HG02870 (cell line): ENCODE results near the gene L1TD1.
"Not testable (repeated sequence)": the region's sequence is repeated elsewhere in the genome, so short reads cannot be mapped to it uniquely, and the experiment has no call there.

Experiments used
- ATAC-seq: cut with Tn5 transposase; IDR thresholded peaks from one replicate; pipeline ENCODE4 v1.9.1; 2021; ENCODE audit warnings: mild to moderate bottlenecking, moderate library complexity; ENCODE audit not compliant: unreplicated experiment

Gene L1TD1

GRCh38 chr1:62198069-62198780 lies 3.6 kb downstream of the L1TD1 start:
- no peak for ATAC-seq

- ATAC-seq = no peak
These were observed 4.1 kb downstream of the L1TD1 start for GRCh38 chr1:62198781-62199125.

- no peak for ATAC-seq
These were observed 12.5 kb downstream of the L1TD1 start for GRCh38 chr1:62207187-62207586.

- no peak for ATAC-seq
These were observed 13.4 kb downstream of the L1TD1 start for GRCh38 chr1:62208087-62208486.

GRCh38 chr1:62208970-62209369 lies 14.3 kb downstream of the L1TD1 start:
- no peak for ATAC-seq

- ATAC-seq = no peak
These were observed 15.4 kb downstream of the L1TD1 start for GRCh38 chr1:62209931-62210595.

- ATAC-seq = no peak
These were observed 16.3 kb downstream of the L1TD1 start for GRCh38 chr1:62210960-62211359.

- no peak for ATAC-seq
These were observed 17.8 kb downstream of the L1TD1 start for GRCh38 chr1:62212411-62212810.

GRCh38 chr1:62213075-62213914 lies 18.6 kb downstream of the L1TD1 start:
- ATAC-seq = no peak

- no peak for ATAC-seq
These were observed 24.0 kb downstream of the L1TD1 start for GRCh38 chr1:62218604-62219003.

- not testable (repeated sequence) for ATAC-seq
These were observed 25.8 kb downstream of the L1TD1 start for GRCh38 chr1:62220456-62220855.

- no peak for ATAC-seq
These were observed 26.5 kb downstream of the L1TD1 start for GRCh38 chr1:62221171-62221570.

- no peak for ATAC-seq
These were observed 27.7 kb downstream of the L1TD1 start for GRCh38 chr1:62222321-62222720.

GRCh38 chr1:62224182-62224581 lies 29.5 kb downstream of the L1TD1 start:
- ATAC-seq = no peak

GRCh38 chr1:62227496-62227895 lies 32.8 kb downstream of the L1TD1 start:
- ATAC-seq = no peak

GRCh38 chr1:62228136-62228882 lies 33.7 kb downstream of the L1TD1 start:
- ATAC-seq = no peak

- no peak for ATAC-seq
These were observed 34.2 kb downstream of the L1TD1 start for GRCh38 chr1:62228883-62229187.

- no peak for ATAC-seq
These were observed 34.8 kb downstream of the L1TD1 start for GRCh38 chr1:62229468-62229867.

GRCh38 chr1:62229932-62230331 lies 35.3 kb downstream of the L1TD1 start:
- no peak for ATAC-seq

- ATAC-seq = no peak
These were observed 36.1 kb downstream of the L1TD1 start for GRCh38 chr1:62230718-62231117.

- ATAC-seq = no peak
These were observed 38.2 kb downstream of the L1TD1 start for GRCh38 chr1:62232871-62233278.
